GM12874 (cell line): ENCODE results near the gene SLC1A4.

Experiments
- CTCF ChIP-seq: IDR thresholded peaks from 2 replicates; pipeline ENCODE4 v1.5.1; 2011; ENCODE audit warnings: low read depth, mild to moderate bottlenecking, control low read depth, low read length, moderate library complexity; ENCODE audit not compliant: insufficient read depth

The SLC1A4 gene

GRCh38 chr2:64988420-64989125 is 626 bp upstream of the SLC1A4 start:
- TF ChIP-seq CTCF, result peak; percentile 43

- no peak for TF ChIP-seq CTCF
Measured at GRCh38 chr2:64989982-64990614, 899 bp downstream of the SLC1A4 start.

- TF ChIP-seq CTCF, result no peak
Measured at GRCh38 chr2:64990876-64991275, 1.7 kb downstream of the SLC1A4 start.

GRCh38 chr2:64992218-64992617 is 3.0 kb downstream of the SLC1A4 start:
- TF ChIP-seq CTCF, result no peak

GRCh38 chr2:64992990-64993389 is 3.8 kb downstream of the SLC1A4 start:
- no peak for TF ChIP-seq CTCF

GRCh38 chr2:64995041-64995440 is 5.8 kb downstream of the SLC1A4 start:
- TF ChIP-seq CTCF, result no peak

- TF ChIP-seq CTCF, result no peak
Measured at GRCh38 chr2:64996871-64997307, 7.7 kb downstream of the SLC1A4 start.
